Measurements from ENCODE around the gene KRTAP15-1.

- TF ChIP-seq TAF1 (IDR thresholded peaks at IDR 0.05; ENCODE audit: low read depth), result no peak
- no peak for TF ChIP-seq TCF12 (IDR thresholded peaks at IDR 0.05; ENCODE audit: low read depth)
- no peak for TF ChIP-seq CEBPB (IDR thresholded peaks at IDR 0.05)
- no peak for TF ChIP-seq ZBTB7A (IDR thresholded peaks at IDR 0.05; ENCODE audit: low read depth)
- no peak for TF ChIP-seq RAD21 (IDR thresholded peaks at IDR 0.05; ENCODE audit: low read depth)
- no peak for TF ChIP-seq USF1 (IDR thresholded peaks at IDR 0.05)
- no peak for TF ChIP-seq REST (IDR thresholded peaks at IDR 0.05; ENCODE audit: low read depth)
Observed at GRCh38 chr21:30482130-30482529, 42.1 kb downstream of the KRTAP15-1 start.
